Caco-2 (cell line): ENCODE results near the gene RPL9. TPM values are rescaled to one million over a fixed set of nuclear protein-coding genes. Genes with fewer than 3 reads are reported as not detected.

Source experiments
- BruUV-seq: library from RNA; stranded (reverse); fragments of 400-500 nt; replicated peaks from 2 replicates; lab custom pipeline; 2021; lab: Mats Ljungman, UMichigan
- CTCF ChIA-PET: fragments of 300-600 bp; sonication (Branson Sonifier 250); formaldehyde crosslinking; loops from one replicate; lab custom pipeline; 2022; ENCODE audit warnings: antibody characterized with exemption; lab: Charles Lee
- POLR2A ChIA-PET: fragments of 300-600 bp; sonication (Branson Sonifier 250); formaldehyde crosslinking; loops from one replicate; lab custom pipeline; 2022; ENCODE audit warnings: antibody characterized with exemption; lab: Charles Lee
- DNase-seq, 2 experiments: peaks; one replicate each; pipeline versions ENCODE4 v3.0.0 to v3.0.0-alpha.2; 2020 to 2022
- H3K27me3 ChIP-seq: replicated peaks from 2 replicates; pipeline ENCODE4 v1.6.0; 2011; ENCODE audit warnings: low read length; ENCODE audit not compliant: control insufficient read depth, insufficient read depth
- H3K36me3 ChIP-seq: 2 replicates; pipeline ENCODE4 v1.5.1; 2011; ENCODE audit warnings: low read length; ENCODE audit not compliant: control insufficient read depth, insufficient read depth
- H3K4me1 ChIP-seq: fragments of 250-450 bp; sonication (Bioruptor Pico); 2 replicates; pipeline ENCODE4 v1.5.1; 2020; ENCODE audit warnings: mild to moderate bottlenecking
- H3K4me3 ChIP-seq: 2 replicates; pipeline ENCODE4 v1.5.1; 2011; ENCODE audit warnings: low read depth, mild to moderate bottlenecking, control low read depth, low read length
- H3K9me3 ChIP-seq: fragments of 250-450 bp; sonication (Bioruptor Pico); 2 replicates; pipeline ENCODE4 v1.5.1; 2020; ENCODE audit warnings: mild to moderate bottlenecking, moderate library complexity
- H3K27ac Mint-ChIP-seq: one replicate; pipeline ENCODE4 v1.8.0; 2022; ENCODE audit warnings: mixed read lengths; ENCODE audit not compliant: unreplicated experiment
- H3K27me3 Mint-ChIP-seq: one replicate; pipeline ENCODE4 v1.8.0; 2022; ENCODE audit warnings: mixed read lengths; ENCODE audit not compliant: insufficient read depth, unreplicated experiment
- H3K36me3 Mint-ChIP-seq: one replicate; pipeline ENCODE4 v1.8.0; 2022; ENCODE audit warnings: mild to moderate bottlenecking, mixed read lengths; ENCODE audit not compliant: insufficient read depth, unreplicated experiment
- H3K4me1 Mint-ChIP-seq: one replicate; pipeline ENCODE4 v1.8.0; 2022; ENCODE audit warnings: low read depth, mixed read lengths; ENCODE audit not compliant: unreplicated experiment
- H3K4me3 Mint-ChIP-seq: one replicate; pipeline ENCODE4 v1.8.0; 2022; ENCODE audit warnings: mild to moderate bottlenecking, moderate library complexity, mixed read lengths; ENCODE audit not compliant: unreplicated experiment
- H3K9me3 Mint-ChIP-seq: one replicate; pipeline ENCODE4 v1.8.0; 2022; ENCODE audit warnings: mixed read lengths; ENCODE audit not compliant: unreplicated experiment
- intact Hi-C: fragments of 100-400 bp; cut with micrococcal nuclease; formaldehyde crosslinking; loops from one replicate; pipeline ENCODE4 v1.10.0; 2022; ENCODE audit not compliant: unreplicated experiment
- total RNA-seq: library from RNA; stranded (reverse); gene quantifications from 2 replicates; pipeline ENCODE4 v1.2.3, GENCODE V29; 2022
- TF ChIP-seq, protein P1 (sequence below), 2 experiments: fragments of 200-600 bp in 1 of 2; IDR thresholded peaks; 1 replicate in 1 of 2; 2 replicates in 1 of 2; pipeline versions ENCODE4 v1.5.1 to v1.8.0; 2011 to 2022; ENCODE audit warnings: antibody characterized with exemption in 1 of 2, control low read depth in 1 of 2, inconsistent platforms in 1 of 2, low read depth in 1 of 2, low read length in 1 of 2, mild to moderate bottlenecking in 1 of 2, moderate library complexity in 1 of 2; ENCODE audit not compliant: insufficient read depth in 1 of 2, severe bottlenecking in 1 of 2, unreplicated experiment in 1 of 2

RPL9 gene
- total RNA-seq, 1 experiment from 2014 or later: 976 TPM

DNA sequence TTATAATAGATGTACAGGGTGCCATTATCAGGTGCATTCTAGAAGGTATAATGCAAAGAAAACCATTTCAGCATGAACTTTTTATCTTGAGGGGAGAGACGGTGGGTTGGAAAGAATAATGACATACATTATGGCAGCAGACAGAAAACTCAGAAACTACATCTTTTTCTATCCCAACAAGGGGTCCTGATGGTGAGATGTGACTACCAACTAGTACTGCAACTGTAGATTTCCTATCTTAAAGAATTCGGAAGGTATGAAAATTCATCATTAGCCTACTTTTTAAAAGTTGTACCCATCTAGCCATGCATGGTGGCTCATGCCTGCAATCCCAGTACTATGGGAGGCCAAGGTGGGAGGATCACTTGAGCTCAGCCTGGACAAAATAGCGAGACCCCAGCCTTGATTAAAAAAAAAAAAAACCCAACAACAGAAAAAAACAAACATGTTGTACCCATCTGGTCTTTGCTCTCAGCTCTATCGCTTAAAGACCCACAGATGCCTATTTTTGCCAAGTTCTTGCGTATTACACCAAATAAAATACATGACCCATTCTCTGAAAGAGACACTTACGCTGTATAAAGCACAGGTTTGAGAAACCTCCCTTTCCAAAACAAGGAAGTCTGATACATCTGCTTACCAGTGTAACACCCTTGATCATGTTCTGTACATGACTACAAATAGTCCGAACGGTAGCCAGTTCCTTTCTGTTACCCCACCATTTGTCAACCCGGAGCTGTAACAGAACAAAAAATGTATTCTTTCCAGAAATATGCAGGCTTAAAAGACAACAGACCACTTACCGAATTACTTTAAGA lies 1.6 kb downstream of the RPL9 start:
- intact Hi-C loops: loop anchor here (10.0 kb wide), 1 partner anchor 552 kb away; no protein-coding TSS in a partner anchor
- H3K4me3 Mint-ChIP-seq: peak overlapping the region; percentile 88
- Histone ChIP-seq H3K4me1 (peaks cover 17% of the 10 kb centered on the region), H3K9me3 (no peaks in the 10 kb centered on the region), H3K27me3 (no peaks in the 10 kb centered on the region), H3K36me3 (peaks cover 14% of the 10 kb centered on the region), H3K4me3 (peak overlapping the region; percentile 76)
- H3K27me3 Mint-ChIP-seq: no peaks in the 10 kb centered on the region
- TF ChIP-seq, protein P1, sequence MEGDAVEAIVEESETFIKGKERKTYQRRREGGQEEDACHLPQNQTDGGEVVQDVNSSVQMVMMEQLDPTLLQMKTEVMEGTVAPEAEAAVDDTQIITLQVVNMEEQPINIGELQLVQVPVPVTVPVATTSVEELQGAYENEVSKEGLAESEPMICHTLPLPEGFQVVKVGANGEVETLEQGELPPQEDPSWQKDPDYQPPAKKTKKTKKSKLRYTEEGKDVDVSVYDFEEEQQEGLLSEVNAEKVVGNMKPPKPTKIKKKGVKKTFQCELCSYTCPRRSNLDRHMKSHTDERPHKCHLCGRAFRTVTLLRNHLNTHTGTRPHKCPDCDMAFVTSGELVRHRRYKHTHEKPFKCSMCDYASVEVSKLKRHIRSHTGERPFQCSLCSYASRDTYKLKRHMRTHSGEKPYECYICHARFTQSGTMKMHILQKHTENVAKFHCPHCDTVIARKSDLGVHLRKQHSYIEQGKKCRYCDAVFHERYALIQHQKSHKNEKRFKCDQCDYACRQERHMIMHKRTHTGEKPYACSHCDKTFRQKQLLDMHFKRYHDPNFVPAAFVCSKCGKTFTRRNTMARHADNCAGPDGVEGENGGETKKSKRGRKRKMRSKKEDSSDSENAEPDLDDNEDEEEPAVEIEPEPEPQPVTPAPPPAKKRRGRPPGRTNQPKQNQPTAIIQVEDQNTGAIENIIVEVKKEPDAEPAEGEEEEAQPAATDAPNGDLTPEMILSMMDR (IDR thresholded peaks at IDR 0.05; ENCODE audit: insufficient read depth in 1 of 2, low read depth in 1 of 2, low read length in 1 of 2, severe bottlenecking in 1 of 2, unreplicated experiment in 1 of 2): no peak
- peaks cover 11% of the 10 kb centered on the region for H3K4me1 Mint-ChIP-seq
- BruUV-seq: no TSS peak
- no peaks in the 10 kb centered on the region for H3K9me3 Mint-ChIP-seq
- H3K36me3 Mint-ChIP-seq: peaks cover 79% of the 10 kb centered on the region
- H3K27ac Mint-ChIP-seq: no peak overlapping the region
- no peak for DNase-seq
- ChIA-PET POLR2A (interaction anchor here (0.6 to 2.6 kb wide), 4 partner anchors 9 to 321 kb away, joined by 3 to 13 read pairs (median 9); partner anchors contain the start of genes RFC1 and UBE2K), CTCF (no interaction called here)

GRCh38 chr4:39455486-39455885 lies 3.2 kb downstream of the RPL9 start:
- Histone ChIP-seq H3K4me3 (no peak overlapping the region), H3K36me3 (peaks cover 14% of the 10 kb centered on the region), H3K9me3 (no peaks in the 10 kb centered on the region), H3K27me3 (no peaks in the 10 kb centered on the region), H3K4me1 (peaks cover 26% of the 10 kb centered on the region)
- intact Hi-C loops: loop anchor here (10.0 kb wide), 1 partner anchor 551 kb away; no protein-coding TSS in a partner anchor
- POLR2A ChIA-PET: no interaction called here
- DNase-seq: no peak
- Mint-ChIP-seq H3K36me3 (peaks cover 95% of the 10 kb centered on the region), H3K9me3 (no peaks in the 10 kb centered on the region), H3K27me3 (no peaks in the 10 kb centered on the region), H3K4me3 (peak overlapping the region; percentile 42), H3K4me1 (peaks cover 21% of the 10 kb centered on the region), H3K27ac (no peak overlapping the region)
- CTCF ChIA-PET: interaction anchor here (0.6 kb wide), 1 partner anchor 275 kb away, joined by 3 read pairs; no protein-coding TSS in a partner anchor
- TF ChIP-seq, protein P1 (IDR thresholded peaks at IDR 0.05; ENCODE audit: insufficient read depth in 1 of 2, low read depth in 1 of 2, low read length in 1 of 2, severe bottlenecking in 1 of 2, unreplicated experiment in 1 of 2): no peak
- BruUV-seq: no TSS peak

- Mint-ChIP-seq H3K4me3 (no peak overlapping the region), H3K4me1 (peaks cover 22% of the 10 kb centered on the region), H3K27ac (no peak overlapping the region), H3K27me3 (no peaks in the 10 kb centered on the region), H3K36me3 (peaks cover 94% of the 10 kb centered on the region), H3K9me3 (no peaks in the 10 kb centered on the region)
- CTCF ChIA-PET: no interaction called here
- H3K4me3 ChIP-seq: no peak overlapping the region
- intact Hi-C loops: loop anchor here (5.0 to 10.0 kb wide), 2 partner anchors 86 to 549 kb away; partner anchors contain the start of gene RFC1
- TF ChIP-seq, protein P1 (IDR thresholded peaks at IDR 0.05; ENCODE audit: insufficient read depth in 1 of 2, low read depth in 1 of 2, low read length in 1 of 2, severe bottlenecking in 1 of 2, unreplicated experiment in 1 of 2): no peak
- no peaks in the 10 kb centered on the region for H3K27me3 ChIP-seq
- BruUV-seq: no TSS peak
- peaks cover 26% of the 10 kb centered on the region for H3K4me1 ChIP-seq
- no peak for DNase-seq
- no peaks in the 10 kb centered on the region for H3K9me3 ChIP-seq
- H3K36me3 ChIP-seq: peaks cover 14% of the 10 kb centered on the region
- POLR2A ChIA-PET: no interaction called here
Measured at GRCh38 chr4:39453738-39454137, 5.0 kb downstream of the RPL9 start.
